ENCODE data around the gene KMO. TPM values are rescaled to one million over a fixed set of nuclear protein-coding genes. Genes with fewer than 3 reads are reported as not detected.

KMO gene
- total RNA-seq, 1 experiment from 2014 or later: not detected

GRCh38 chr1:241630899-241631298 is 98.7 kb downstream of the KMO start:
- H3K4me1 Mint-ChIP-seq: peaks cover 18 to 22% of the 10 kb centered on the region in 2 experiments
- no peak overlapping the region for H3K56ac ChIP-seq (ENCODE audit: insufficient read length, low read depth, low read length)
- H4K91ac ChIP-seq (ENCODE audit: insufficient read length, low read depth, low read length): no peak overlapping the region
- H3K36me3 Mint-ChIP-seq (ENCODE audit: insufficient read depth in 1 of 3, low read depth in 3 of 3): peaks cover 18 to 31% (median 29%) of the 10 kb centered on the region in 3 experiments; a peak in 6 of 7 replicates
- no peak overlapping the region for H3K23ac ChIP-seq (ENCODE audit: insufficient read length, low read depth, low read length)
- WGBS (ENCODE audit: extremely low coverage, insufficient read length, low lambda C conversion rate): 100% methylated on average over 2 of the region's 2 CpGs
- H2BK15ac ChIP-seq (ENCODE audit: low read depth, low read length): no peak overlapping the region
- H3K9ac ChIP-seq (ENCODE audit: extremely low read depth, insufficient read length, low read length): no peak overlapping the region
- no peak for DNase-seq
- H3K23me2 ChIP-seq (ENCODE audit: insufficient read length, low read depth, low read length, poor library complexity, severe bottlenecking): no peaks in the 10 kb centered on the region
- TF ChIP-seq, protein P1, sequence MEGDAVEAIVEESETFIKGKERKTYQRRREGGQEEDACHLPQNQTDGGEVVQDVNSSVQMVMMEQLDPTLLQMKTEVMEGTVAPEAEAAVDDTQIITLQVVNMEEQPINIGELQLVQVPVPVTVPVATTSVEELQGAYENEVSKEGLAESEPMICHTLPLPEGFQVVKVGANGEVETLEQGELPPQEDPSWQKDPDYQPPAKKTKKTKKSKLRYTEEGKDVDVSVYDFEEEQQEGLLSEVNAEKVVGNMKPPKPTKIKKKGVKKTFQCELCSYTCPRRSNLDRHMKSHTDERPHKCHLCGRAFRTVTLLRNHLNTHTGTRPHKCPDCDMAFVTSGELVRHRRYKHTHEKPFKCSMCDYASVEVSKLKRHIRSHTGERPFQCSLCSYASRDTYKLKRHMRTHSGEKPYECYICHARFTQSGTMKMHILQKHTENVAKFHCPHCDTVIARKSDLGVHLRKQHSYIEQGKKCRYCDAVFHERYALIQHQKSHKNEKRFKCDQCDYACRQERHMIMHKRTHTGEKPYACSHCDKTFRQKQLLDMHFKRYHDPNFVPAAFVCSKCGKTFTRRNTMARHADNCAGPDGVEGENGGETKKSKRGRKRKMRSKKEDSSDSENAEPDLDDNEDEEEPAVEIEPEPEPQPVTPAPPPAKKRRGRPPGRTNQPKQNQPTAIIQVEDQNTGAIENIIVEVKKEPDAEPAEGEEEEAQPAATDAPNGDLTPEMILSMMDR (conservative IDR thresholded peaks at IDR 0.05): no peak
- H3K4me3 Mint-ChIP-seq: no peak overlapping the region
- peaks cover 4% of the 10 kb centered on the region; the same call in 1 of the 2 replicates for H3K79me2 ChIP-seq (ENCODE audit: insufficient read depth, low read length)
- H3K4me2 ChIP-seq (ENCODE audit: insufficient read depth, insufficient read length, low read length): no peak overlapping the region
- H3K9me3 ChIP-seq (ENCODE audit: control insufficient read depth, low read depth, low read length): no peaks in the 10 kb centered on the region
- no peak overlapping the region for H2BK20ac ChIP-seq (ENCODE audit: low read depth, low read length, poor library complexity, severe bottlenecking)
- no peak overlapping the region for H3K18ac ChIP-seq (ENCODE audit: insufficient read length, low read depth, low read length)
- no peak overlapping the region for H4K8ac ChIP-seq (replicated peaks; ENCODE audit: insufficient read length, low read depth, low read length)
- no peaks in the 10 kb centered on the region; the same call in 1 of the 2 replicates for H3K4me1 ChIP-seq (ENCODE audit: insufficient read depth, low read length)
- H4K5ac ChIP-seq (ENCODE audit: insufficient read length, low read depth, low read length): no peak overlapping the region
- H2BK12ac ChIP-seq (ENCODE audit: insufficient read length, low read depth, low read length): no peak overlapping the region
- H3K27ac ChIP-seq (ENCODE audit: insufficient read length, low read depth, low read length): no peak overlapping the region
- no peaks in the 10 kb centered on the region for H3K9me3 Mint-ChIP-seq
- no peaks in the 10 kb centered on the region for H3K79me1 ChIP-seq (ENCODE audit: insufficient read depth, low read depth, low read length, poor library complexity, severe bottlenecking)
- no peak overlapping the region for H3K14ac ChIP-seq (ENCODE audit: insufficient read depth, low read length)
- H4K20me1 ChIP-seq (ENCODE audit: control insufficient read depth, insufficient read depth, insufficient read length): no peaks in the 10 kb centered on the region
- H3K27me3 Mint-ChIP-seq (ENCODE audit: low read depth): no peaks in the 10 kb centered on the region
- no peak overlapping the region for H2BK120ac ChIP-seq (ENCODE audit: low read depth, low read length, poor library complexity, severe bottlenecking)
- H3T11ph ChIP-seq (ENCODE audit: low read length): no peak overlapping the region
- H2AK5ac ChIP-seq (ENCODE audit: insufficient read length, low read length): no peak overlapping the region
- H2BK5ac ChIP-seq (ENCODE audit: insufficient read length, low read length): no peak overlapping the region
- no peak overlapping the region for H3K27ac Mint-ChIP-seq
- H3K4ac ChIP-seq (ENCODE audit: low read depth, low read length): no peak overlapping the region
- H3K27me3 ChIP-seq (ENCODE audit: insufficient read depth, low read length): no peaks in the 10 kb centered on the region
- H2AFZ ChIP-seq (ENCODE audit: low read length): no peak overlapping the region
